ENCODE data around the gene MS4A12. TPM values are rescaled to one million over a fixed set of nuclear protein-coding genes. Genes with fewer than 3 reads are reported as not detected.

Gene MS4A12
- total and polyA plus RNA-seq, 10 donors = 0.10 TPM; not detected in 9

DNA sequence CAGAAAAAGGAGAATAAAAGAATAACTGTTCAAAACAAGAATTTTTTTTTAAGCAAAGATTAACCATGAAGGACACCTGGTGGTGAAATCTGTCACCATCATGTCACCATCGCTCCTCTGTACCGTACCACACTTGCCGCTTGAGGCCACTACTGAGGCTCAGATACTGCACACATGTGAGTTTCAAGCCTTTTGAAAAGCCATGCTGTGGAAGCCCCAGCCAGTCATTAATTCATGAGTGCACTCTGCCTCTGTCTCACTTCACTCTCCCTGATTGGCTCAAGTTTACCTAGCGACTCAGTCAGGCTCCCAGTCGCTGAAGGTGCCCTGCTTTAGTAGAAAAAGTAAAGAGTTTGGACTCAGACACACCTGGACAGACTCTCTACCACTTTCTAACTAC, 6.6 kb upstream of the MS4A12 start:
- WGBS, 5 donors = 65 to 73% (median 67%) methylated on average over 5 of the region's 5 CpGs
- TF ChIP-seq, protein P1, sequence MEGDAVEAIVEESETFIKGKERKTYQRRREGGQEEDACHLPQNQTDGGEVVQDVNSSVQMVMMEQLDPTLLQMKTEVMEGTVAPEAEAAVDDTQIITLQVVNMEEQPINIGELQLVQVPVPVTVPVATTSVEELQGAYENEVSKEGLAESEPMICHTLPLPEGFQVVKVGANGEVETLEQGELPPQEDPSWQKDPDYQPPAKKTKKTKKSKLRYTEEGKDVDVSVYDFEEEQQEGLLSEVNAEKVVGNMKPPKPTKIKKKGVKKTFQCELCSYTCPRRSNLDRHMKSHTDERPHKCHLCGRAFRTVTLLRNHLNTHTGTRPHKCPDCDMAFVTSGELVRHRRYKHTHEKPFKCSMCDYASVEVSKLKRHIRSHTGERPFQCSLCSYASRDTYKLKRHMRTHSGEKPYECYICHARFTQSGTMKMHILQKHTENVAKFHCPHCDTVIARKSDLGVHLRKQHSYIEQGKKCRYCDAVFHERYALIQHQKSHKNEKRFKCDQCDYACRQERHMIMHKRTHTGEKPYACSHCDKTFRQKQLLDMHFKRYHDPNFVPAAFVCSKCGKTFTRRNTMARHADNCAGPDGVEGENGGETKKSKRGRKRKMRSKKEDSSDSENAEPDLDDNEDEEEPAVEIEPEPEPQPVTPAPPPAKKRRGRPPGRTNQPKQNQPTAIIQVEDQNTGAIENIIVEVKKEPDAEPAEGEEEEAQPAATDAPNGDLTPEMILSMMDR (IDR thresholded peaks at IDR 0.05 in 8 of 11, conservative IDR thresholded peaks at IDR 0.05 in 3 of 11) = peak; percentile 31 to 81 (median 67)
- TF ChIP-seq POLR2A (IDR thresholded peaks at IDR 0.05) = no peak
- Histone ChIP-seq H3K9me3 (no peaks in the 10 kb centered on the region), H3K27ac (no peak overlapping the region), H3K36me3 (no peaks in the 10 kb centered on the region), H3K4me3 (no peak overlapping the region), H3K4me1 (peaks cover 0 to 36% (median 8%) of the 10 kb centered on the region in 6 donors), H3K27me3 (replicated peaks in 1 of 7) (peaks cover 0 to 3% (median 0%) of the 10 kb centered on the region in 7 donors)
- DNase-seq = peak; percentile 75
- intact Hi-C loops (cut with DNase I; ENCODE audit: low total_unique reads) = loop anchor here (5.0 kb wide), 1 partner anchor 124 kb away; no protein-coding TSS in a partner anchor

DNA sequence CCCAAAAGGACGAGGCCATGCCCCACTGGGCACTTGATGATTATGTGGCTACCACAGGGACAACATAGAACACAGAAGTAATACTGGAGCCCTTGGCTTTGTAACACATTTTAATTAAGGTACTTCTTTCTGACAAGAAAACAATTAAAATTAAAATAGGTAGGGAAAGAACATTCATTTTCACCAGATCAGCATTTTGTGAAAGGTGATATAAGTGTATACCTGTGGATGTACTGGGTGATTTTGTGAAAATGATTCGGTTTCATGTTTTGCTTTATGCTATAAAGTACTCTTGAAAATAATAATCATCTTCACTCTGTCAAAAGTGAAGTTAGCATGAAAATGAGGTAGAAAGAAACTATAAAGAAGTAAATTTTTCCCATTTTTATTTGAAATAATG, 876 bp downstream of the MS4A12 start:
- intact Hi-C loops (cut with DNase I; ENCODE audit: low total_unique reads) = no loop called here
- Histone ChIP-seq H3K36me3 (no peaks in the 10 kb centered on the region), H3K9me3 (no peaks in the 10 kb centered on the region), H3K4me3 (no peak overlapping the region), H3K4me1 (peaks cover 0 to 8% (median 3%) of the 10 kb centered on the region in 6 donors), H3K27me3 (replicated peaks in 1 of 7) (peaks cover 0 to 3% (median 0%) of the 10 kb centered on the region in 7 donors), H3K27ac (no peak overlapping the region)
- 79 to 92% (median 83%) methylated on average over 2 of the region's 2 CpGs for WGBS, 5 donors
- no peak for DNase-seq
- TF ChIP-seq POLR2A (IDR thresholded peaks at IDR 0.05) = no peak
- TF ChIP-seq POLR2AphosphoS5 (IDR thresholded peaks at IDR 0.05) = no peak
- TF ChIP-seq, protein P1 (IDR thresholded peaks at IDR 0.05 in 8 of 11, conservative IDR thresholded peaks at IDR 0.05 in 3 of 11) = no peak

GRCh38 chr11:60498399-60498798, 5.8 kb downstream of the MS4A12 start:
- WGBS, 5 donors = 40 to 60% (median 50%) methylated on average over 2 of the region's 2 CpGs
- DNase-seq = no peak
- TF ChIP-seq POLR2A (IDR thresholded peaks at IDR 0.05) (no peak), POLR2AphosphoS5 (IDR thresholded peaks at IDR 0.05) (no peak)
- TF ChIP-seq, protein P1 (IDR thresholded peaks at IDR 0.05 in 8 of 11, conservative IDR thresholded peaks at IDR 0.05 in 3 of 11) = no peak
- Histone ChIP-seq H3K9me3 (no peaks in the 10 kb centered on the region), H3K27ac (peak overlapping the region in 7 of 8 donors; percentile 16 to 71 (median 48)), H3K27me3 (replicated peaks in 1 of 7) (no peaks in the 10 kb centered on the region), H3K4me3 (no peak overlapping the region), H3K4me1 (peaks cover 0 to 18% (median 4%) of the 10 kb centered on the region in 6 donors), H3K36me3 (no peaks in the 10 kb centered on the region)
- intact Hi-C loops (cut with DNase I; ENCODE audit: low total_unique reads) = no loop called here

GRCh38 chr11:60498853-60499252, 6.3 kb downstream of the MS4A12 start:
- H3K36me3 ChIP-seq = no peaks in the 10 kb centered on the region
- no peak overlapping the region for H3K4me3 ChIP-seq
- DNase-seq = peak; percentile 82
- TF ChIP-seq POLR2AphosphoS5 (IDR thresholded peaks at IDR 0.05) (no peak), POLR2A (IDR thresholded peaks at IDR 0.05) (no peak)
- TF ChIP-seq, protein P1 (IDR thresholded peaks at IDR 0.05 in 8 of 11, conservative IDR thresholded peaks at IDR 0.05 in 3 of 11) = no peak
- H3K27ac ChIP-seq = peak overlapping the region in 7 of 8 donors; percentile 16 to 71 (median 49)
- 33 to 51% (median 45%) methylated on average over 4 of the region's 4 CpGs for WGBS, 5 donors
- peaks cover 0 to 18% (median 4%) of the 10 kb centered on the region in 6 donors for H3K4me1 ChIP-seq
- H3K9me3 ChIP-seq = no peaks in the 10 kb centered on the region
- H3K27me3 ChIP-seq (replicated peaks in 1 of 7) = no peaks in the 10 kb centered on the region
- intact Hi-C loops (cut with DNase I; ENCODE audit: low total_unique reads) = no loop called here
